ENCODE measurements around the gene PPFIA2.

- TF ChIP-seq EZH2 (IDR thresholded peaks at IDR 0.05; ENCODE audit: borderline replicate concordance, low read length) (no peak), CTCF (IDR thresholded peaks at IDR 0.05; ENCODE audit: low read length) (no peak)
These were observed 226.1 kb downstream of the PPFIA2 start for GRCh38 chr12:81533054-81533453.
